Measurements from ENCODE around the gene SIGLEC12. TPM values are rescaled to one million over a fixed set of nuclear protein-coding genes. Genes with fewer than 3 reads are reported as not detected.
A peak's percentile ranks its signal among the peaks of the same experiment; 100 is the strongest.
"Not testable (repeated sequence)": the region's sequence is repeated elsewhere in the genome, so short reads cannot be mapped to it uniquely, and the experiment has no call there.

Gene SIGLEC12
- polyA plus RNA-seq, 3 donors from 2014 or later, result not detected

DNA sequence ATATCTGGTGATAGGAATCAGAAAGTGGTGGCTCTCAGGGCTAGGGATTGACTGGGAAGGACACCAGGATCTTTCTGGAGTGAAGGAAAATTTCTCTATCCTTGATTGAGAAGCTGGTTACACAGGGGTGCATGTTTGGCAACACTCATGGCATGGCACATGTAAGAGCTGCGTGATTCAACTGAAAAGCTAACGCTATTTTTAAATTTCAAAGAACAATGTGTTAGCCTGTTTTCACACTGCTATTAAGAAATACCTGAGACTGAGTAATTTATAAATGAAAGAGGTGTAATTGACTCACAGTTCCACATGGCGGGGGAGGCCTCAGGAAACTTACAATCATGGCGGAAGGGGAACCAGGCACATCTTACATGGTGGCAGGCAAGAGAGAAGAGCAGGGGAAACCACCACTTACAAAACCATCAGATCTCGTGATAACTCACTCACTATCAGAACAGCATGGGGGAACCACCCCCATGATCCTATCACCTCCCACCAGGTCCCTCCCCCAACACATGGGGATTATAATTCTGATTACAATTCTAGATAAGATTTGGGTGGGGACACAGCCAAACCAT, 50.8 kb downstream of the SIGLEC12 start:
- Mint-ChIP-seq H3K4me1 (peaks cover 12% of the 10 kb centered on the region in 2 donors), H3K27ac (no peak overlapping the region), H3K36me3 (no peaks in the 10 kb centered on the region), H3K27me3 (ENCODE audit: low read depth in 3 of 3) (peaks cover 0 to 23% (median 8%) of the 10 kb centered on the region in 3 donors), H3K9me3 (peaks cover 0 to 7% (median 0%) of the 10 kb centered on the region in 6 donors), H3K4me3 (no peak overlapping the region)
- DNase-seq, result no peak

DNA sequence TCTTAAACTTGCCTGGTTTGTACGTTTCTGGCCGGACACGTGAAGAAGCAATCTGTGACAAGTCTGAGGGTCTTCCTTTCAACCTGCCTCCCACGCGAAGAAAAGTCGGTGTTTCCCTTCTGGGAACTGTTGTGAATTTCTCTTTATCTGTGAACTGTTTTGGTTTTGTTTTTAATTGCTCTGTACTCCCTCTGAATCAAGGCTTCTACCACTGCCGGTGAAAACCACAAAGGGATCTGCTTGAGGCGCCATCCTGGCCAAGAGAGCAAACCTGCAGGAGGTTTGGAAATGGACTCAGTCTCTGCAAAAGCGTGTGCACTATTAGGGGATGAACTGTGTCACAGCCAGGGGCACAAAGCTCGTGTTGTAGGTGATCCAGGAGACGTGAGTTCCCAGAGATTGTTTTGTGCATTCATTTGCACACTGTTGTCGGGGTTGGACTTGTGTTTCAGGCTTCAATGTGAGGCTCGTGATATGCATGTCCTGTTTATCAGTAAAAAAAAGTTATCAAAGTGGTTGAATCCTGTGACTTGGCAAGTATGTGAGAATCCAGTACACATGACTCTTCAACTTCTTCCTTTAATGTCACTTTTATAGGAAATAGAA, 53.1 kb downstream of the SIGLEC12 start:
- Mint-ChIP-seq H3K27ac (peak overlapping the region in 2 of 6 donors; percentile 14 to 41), H3K36me3 (no peaks in the 10 kb centered on the region), H3K4me1 (peaks cover 12% of the 10 kb centered on the region in 2 donors)

GRCh38 chr19:51448011-51448410, 53.6 kb downstream of the SIGLEC12 start:
- no peaks in the 10 kb centered on the region for H3K36me3 Mint-ChIP-seq
- H3K27ac Mint-ChIP-seq, result peak overlapping the region in 3 of 6 donors; percentile 8 to 41 (median 14)
- H3K9me3 Mint-ChIP-seq, result peaks cover 0 to 7% (median 0%) of the 10 kb centered on the region in 6 donors
- H3K4me1 Mint-ChIP-seq, result peaks cover 12% of the 10 kb centered on the region in 2 donors
- H3K4me3 Mint-ChIP-seq, result peak overlapping the region in 1 of 5 donors; percentile 13
- DNase-seq, result no peak
- H3K27me3 Mint-ChIP-seq (ENCODE audit: low read depth in 3 of 3), result peaks cover 0 to 21% (median 4%) of the 10 kb centered on the region in 3 donors

More for the DNA sequence above, 53.1 kb downstream of the SIGLEC12 start:
- H3K9me3 Mint-ChIP-seq, result peaks cover 0 to 7% (median 0%) of the 10 kb centered on the region in 6 donors
- H3K27me3 Mint-ChIP-seq (ENCODE audit: low read depth in 3 of 3), result peaks cover 0 to 21% (median 6%) of the 10 kb centered on the region in 3 donors
- peak overlapping the region in 2 of 5 donors; percentile 13 to 40 for H3K4me3 Mint-ChIP-seq
- DNase-seq, result no peak

DNA sequence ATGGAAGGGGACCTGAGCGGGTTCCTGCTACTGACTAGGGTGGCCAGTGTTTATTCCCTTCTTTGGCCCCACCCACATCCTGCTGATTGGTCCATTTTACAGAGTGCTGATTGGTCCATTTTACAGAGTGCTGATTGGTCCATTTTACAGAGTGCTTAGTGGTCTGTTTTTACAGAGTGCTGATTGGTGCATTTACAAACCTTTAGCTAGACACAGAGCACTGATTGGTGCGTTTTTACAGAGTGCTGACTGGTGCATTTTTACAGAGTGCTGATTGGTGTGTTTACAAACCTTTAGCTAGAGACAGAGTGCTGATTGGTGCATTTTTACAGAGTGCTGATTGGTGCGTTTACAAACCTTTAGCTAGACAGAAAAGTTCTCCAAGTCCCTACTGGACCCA, 54.1 kb downstream of the SIGLEC12 start:
- H3K4me3 Mint-ChIP-seq, result not testable (repeated sequence)
- peak overlapping the region in 1 of 6 donors; percentile 8 for H3K27ac Mint-ChIP-seq

GRCh38 chr19:51441410-51442390, 59.9 kb downstream of the SIGLEC12 start:
- Mint-ChIP-seq H3K9me3 (no peaks in the 10 kb centered on the region), H3K4me3 (peak overlapping the region; percentile 72 to 89 (median 83)), H3K27ac (peak overlapping the region; percentile 83 to 95 (median 92)), H3K4me1 (peaks cover 33 to 50% of the 10 kb centered on the region in 2 donors), H3K36me3 (no peaks in the 10 kb centered on the region), H3K27me3 (ENCODE audit: low read depth in 3 of 3) (peaks cover 7 to 16% (median 15%) of the 10 kb centered on the region in 3 donors)
- DNase-seq, result peak; percentile 88 to 90 (median 90)

More for the DNA sequence above, 54.1 kb downstream of the SIGLEC12 start:
- peaks cover 3 to 21% (median 4%) of the 10 kb centered on the region in 3 donors for H3K27me3 Mint-ChIP-seq (ENCODE audit: low read depth in 3 of 3)
- DNase-seq, H3K9me3 Mint-ChIP-seq, H3K36me3 Mint-ChIP-seq: not testable (repeated sequence)
- H3K4me1 Mint-ChIP-seq, result peaks cover 13 to 16% of the 10 kb centered on the region in 2 donors

Other genes with a start within 250 kb of the SIGLEC12 start
- not detected for gene IGLON5, start 190.2 kb downstream of the SIGLEC12 start, polyA plus RNA-seq
- under 1 TPM in 1 of 3 donors, not detected in 2; 0.38 TPM for gene VSIG10L, start 159.7 kb downstream of the SIGLEC12 start, polyA plus RNA-seq
- gene ETFB, start 135.4 kb downstream of the SIGLEC12 start, polyA plus RNA-seq, result 10 to 100 TPM; 49.9 to 74.4 (median 69.3) TPM
- gene CLDND2, start 132.8 kb downstream of the SIGLEC12 start, polyA plus RNA-seq, result under 1 TPM in 1 of 3 donors, not detected in 2; 0.83 TPM
- 1,000 to 10,000 TPM; 7,925 to 8,923 (median 8,385) TPM for gene NKG7, start 129.1 kb downstream of the SIGLEC12 start, polyA plus RNA-seq
- gene LIM2, start 113.8 kb downstream of the SIGLEC12 start, polyA plus RNA-seq, result 10 to 100 TPM; 19.2 to 40.0 (median 37.9) TPM
- gene C19orf84, start 111.2 kb downstream of the SIGLEC12 start, polyA plus RNA-seq, result 1 to 10 TPM in 2 of 3 donors, not detected in 1; 1.7 to 3.8 TPM
- 1 to 10 TPM in 1 of 3 donors, under 1 TPM in 2; 0.09 to 1.8 (median 0.39) TPM for gene SIGLEC10, start 84.2 kb downstream of the SIGLEC12 start, polyA plus RNA-seq
- not detected for gene SIGLEC8, start 43.3 kb downstream of the SIGLEC12 start, polyA plus RNA-seq
- gene CEACAM18, start 23.3 kb downstream of the SIGLEC12 start, polyA plus RNA-seq, result not detected
- gene SIGLEC6, start 29.9 kb upstream of the SIGLEC12 start, polyA plus RNA-seq, result under 1 TPM in 2 of 3 donors, not detected in 1; 0.39 to 0.68 TPM
- gene ZNF175, start 69.5 kb upstream of the SIGLEC12 start, polyA plus RNA-seq, result 1 to 10 TPM in 1 of 3 donors, under 1 TPM in 2; 0.79 to 2.2 (median 0.81) TPM
- under 1 TPM in 1 of 3 donors, not detected in 2; 0.49 TPM for gene SIGLEC5, start 128.6 kb upstream of the SIGLEC12 start, polyA plus RNA-seq
- 1 to 10 TPM in 1 of 3 donors, under 1 TPM in 2; 0.12 to 1.9 (median 0.99) TPM for gene SIGLEC14, start 145.0 kb upstream of the SIGLEC12 start, polyA plus RNA-seq
- gene SPACA6, start 191.5 kb upstream of the SIGLEC12 start, polyA plus RNA-seq, result 1 to 10 TPM in 2 of 3 donors, not detected in 1; 2.3 to 2.4 TPM
- not detected for gene HAS1, start 222.2 kb upstream of the SIGLEC12 start, polyA plus RNA-seq

Measured in immature natural killer cell (primary cell).